ENCODE measurements around the gene GLI3. TPM values are rescaled to one million over a fixed set of nuclear protein-coding genes. Genes with fewer than 3 reads are reported as not detected.

GLI3 gene
- total and polyA plus RNA-seq, 2 donors from 2014 or later = 0.92 to 11.1 TPM

DNA sequence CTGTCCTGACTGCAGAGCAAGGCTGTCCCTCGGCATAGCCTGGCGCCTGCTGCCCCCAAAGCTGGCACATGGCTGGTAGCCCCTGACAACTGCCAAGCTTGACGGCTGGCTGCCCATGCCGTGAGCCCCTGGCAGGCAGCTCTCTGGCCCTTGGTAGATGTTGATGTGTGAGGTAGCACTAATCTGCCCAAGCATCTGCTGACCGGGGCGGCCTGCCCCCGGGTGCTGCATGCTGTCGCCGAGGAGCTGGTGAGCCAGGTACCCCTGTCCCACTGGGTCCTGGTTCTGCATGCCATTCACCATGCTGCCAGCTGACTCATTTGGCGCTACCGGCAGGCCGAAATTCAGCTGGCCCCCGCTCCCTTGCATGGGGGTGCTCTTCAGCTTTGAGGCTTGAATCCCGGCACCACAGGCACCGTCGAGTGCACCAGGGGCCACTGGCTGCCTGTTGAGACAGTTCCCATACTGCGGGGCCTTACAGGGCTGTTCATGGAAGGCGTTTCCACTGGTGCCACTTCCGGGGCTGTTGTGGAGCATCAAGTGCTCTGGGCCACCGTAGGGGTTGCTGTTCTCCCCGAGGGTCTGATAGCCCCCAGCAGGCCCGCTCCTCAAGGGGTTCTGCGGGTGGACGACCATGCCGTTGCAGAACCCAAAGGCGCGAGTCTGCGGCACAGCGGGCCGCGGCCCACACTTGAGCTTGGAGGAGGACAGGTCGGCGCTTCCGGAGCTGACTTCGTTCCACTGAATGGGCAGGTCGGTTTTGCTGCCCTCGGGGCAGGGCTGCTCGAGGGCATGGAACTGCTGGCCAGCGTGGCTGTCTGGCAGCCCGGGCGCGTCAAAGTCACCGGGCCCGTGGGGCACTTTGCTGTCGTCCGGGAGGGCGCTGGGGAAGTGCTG, 271.9 kb downstream of the GLI3 start:
- Histone ChIP-seq H3K9ac (ENCODE audit: low read length in 3 of 3) (no peak overlapping the region), H3K9me3 (ENCODE audit: control insufficient read depth in 2 of 3, insufficient read depth in 1 of 3, low read length in 3 of 3) (no peaks in the 10 kb centered on the region), H3K27ac (ENCODE audit: low read depth in 2 of 2, low read length in 2 of 2) (no peak overlapping the region), H3K4me3 (ENCODE audit: low read length in 3 of 3) (no peak overlapping the region), H3K36me3 (ENCODE audit: control insufficient read depth in 2 of 3, insufficient read depth in 3 of 3, low read length in 3 of 3) (peaks cover 0 to 11% (median 2%) of the 10 kb centered on the region in 3 donors), H3K4me1 (ENCODE audit: control insufficient read depth in 2 of 3, insufficient read depth in 2 of 3, low read depth in 1 of 3, low read length in 3 of 3) (no peaks in the 10 kb centered on the region), H3K27me3 (ENCODE audit: control insufficient read depth, insufficient read depth, low read length) (no peaks in the 10 kb centered on the region)
- TF ChIP-seq, protein P1, sequence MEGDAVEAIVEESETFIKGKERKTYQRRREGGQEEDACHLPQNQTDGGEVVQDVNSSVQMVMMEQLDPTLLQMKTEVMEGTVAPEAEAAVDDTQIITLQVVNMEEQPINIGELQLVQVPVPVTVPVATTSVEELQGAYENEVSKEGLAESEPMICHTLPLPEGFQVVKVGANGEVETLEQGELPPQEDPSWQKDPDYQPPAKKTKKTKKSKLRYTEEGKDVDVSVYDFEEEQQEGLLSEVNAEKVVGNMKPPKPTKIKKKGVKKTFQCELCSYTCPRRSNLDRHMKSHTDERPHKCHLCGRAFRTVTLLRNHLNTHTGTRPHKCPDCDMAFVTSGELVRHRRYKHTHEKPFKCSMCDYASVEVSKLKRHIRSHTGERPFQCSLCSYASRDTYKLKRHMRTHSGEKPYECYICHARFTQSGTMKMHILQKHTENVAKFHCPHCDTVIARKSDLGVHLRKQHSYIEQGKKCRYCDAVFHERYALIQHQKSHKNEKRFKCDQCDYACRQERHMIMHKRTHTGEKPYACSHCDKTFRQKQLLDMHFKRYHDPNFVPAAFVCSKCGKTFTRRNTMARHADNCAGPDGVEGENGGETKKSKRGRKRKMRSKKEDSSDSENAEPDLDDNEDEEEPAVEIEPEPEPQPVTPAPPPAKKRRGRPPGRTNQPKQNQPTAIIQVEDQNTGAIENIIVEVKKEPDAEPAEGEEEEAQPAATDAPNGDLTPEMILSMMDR (IDR thresholded peaks at IDR 0.05; ENCODE audit: borderline replicate concordance, extremely low read depth, insufficient read depth) = no peak
- FAIRE-seq = no peak
- no peak for DNase-seq
- intact Hi-C loops (cut with DNase I) = no loop called here

DNA sequence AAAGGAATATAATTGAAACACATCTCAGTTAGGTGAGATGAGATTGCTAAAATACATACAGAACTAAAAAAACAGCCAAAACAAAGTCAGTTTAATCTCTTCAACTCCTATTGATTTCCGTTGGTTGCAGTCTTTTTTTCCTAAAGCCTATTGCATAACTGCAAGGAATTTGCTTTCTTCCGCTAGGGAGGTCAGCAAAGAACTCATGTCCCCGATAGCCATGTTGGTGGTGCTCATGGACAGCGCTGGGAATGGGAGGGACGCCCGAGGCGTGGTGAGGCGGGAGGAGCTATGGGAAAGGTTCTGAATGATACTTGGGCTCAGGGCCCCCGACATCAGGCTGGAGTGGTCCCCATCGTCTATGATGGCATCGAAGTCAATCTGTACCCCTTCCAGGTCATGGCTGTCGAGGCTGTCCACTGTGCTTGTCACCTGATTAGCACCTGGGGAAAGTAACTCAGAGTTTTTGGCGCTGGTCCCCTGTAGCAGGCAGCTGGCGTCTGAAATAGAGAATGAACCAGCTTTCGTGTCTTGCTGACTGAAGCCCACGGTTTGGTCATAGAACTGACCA, 272.7 kb downstream of the GLI3 start:
- Histone ChIP-seq H3K9me3 (ENCODE audit: control insufficient read depth in 2 of 3, insufficient read depth in 1 of 3, low read length in 3 of 3) (no peaks in the 10 kb centered on the region), H3K9ac (ENCODE audit: low read length in 3 of 3) (no peak overlapping the region), H3K36me3 (ENCODE audit: control insufficient read depth in 2 of 3, insufficient read depth in 3 of 3, low read length in 3 of 3) (peaks cover 0 to 11% (median 2%) of the 10 kb centered on the region in 3 donors), H3K27ac (ENCODE audit: low read depth in 2 of 2, low read length in 2 of 2) (no peak overlapping the region), H3K4me1 (ENCODE audit: control insufficient read depth in 2 of 3, insufficient read depth in 2 of 3, low read depth in 1 of 3, low read length in 3 of 3) (no peaks in the 10 kb centered on the region), H3K27me3 (ENCODE audit: control insufficient read depth, insufficient read depth, low read length) (no peaks in the 10 kb centered on the region), H3K4me3 (ENCODE audit: low read length in 3 of 3) (no peak overlapping the region)
- no peak for DNase-seq
- intact Hi-C loops (cut with DNase I) = no loop called here
- TF ChIP-seq, protein P1 (IDR thresholded peaks at IDR 0.05; ENCODE audit: borderline replicate concordance, extremely low read depth, insufficient read depth) = no peak
- no peak for FAIRE-seq

DNA sequence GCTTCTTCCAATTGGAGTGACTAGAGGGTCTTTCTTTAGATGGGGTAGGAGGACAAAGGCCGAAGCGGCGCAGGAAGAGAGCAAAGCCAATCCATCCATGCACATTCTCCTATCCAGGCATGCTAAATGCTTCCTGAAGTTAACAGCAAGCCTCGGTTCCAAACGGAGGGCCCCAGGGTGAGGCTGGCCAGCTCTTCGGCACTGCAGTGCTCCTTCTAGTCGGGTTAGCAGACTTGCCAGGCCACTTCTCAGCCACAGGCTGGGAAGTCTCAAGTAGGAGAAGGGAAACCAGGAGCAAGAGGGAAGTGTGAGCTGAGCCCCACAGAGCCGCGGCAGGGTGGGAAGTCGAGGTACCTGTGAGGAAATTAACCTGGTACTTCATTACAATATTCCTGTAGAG, 280.3 kb downstream of the GLI3 start:
- TF ChIP-seq, protein P1 (IDR thresholded peaks at IDR 0.05; ENCODE audit: borderline replicate concordance, extremely low read depth, insufficient read depth) = no peak
- Histone ChIP-seq H3K4me1 (ENCODE audit: control insufficient read depth in 2 of 3, insufficient read depth in 2 of 3, low read depth in 1 of 3, low read length in 3 of 3) (peaks cover 5 to 22% (median 15%) of the 10 kb centered on the region in 3 donors), H3K9ac (ENCODE audit: low read length in 3 of 3) (no peak overlapping the region), H3K9me3 (ENCODE audit: control insufficient read depth in 2 of 3, insufficient read depth in 1 of 3, low read length in 3 of 3) (no peaks in the 10 kb centered on the region), H3K27ac (ENCODE audit: low read depth in 2 of 2, low read length in 2 of 2) (no peak overlapping the region), H3K27me3 (ENCODE audit: control insufficient read depth, insufficient read depth, low read length) (no peaks in the 10 kb centered on the region), H3K4me3 (ENCODE audit: low read length in 3 of 3) (no peak overlapping the region), H3K36me3 (ENCODE audit: control insufficient read depth in 2 of 3, insufficient read depth in 3 of 3, low read length in 3 of 3) (no peaks in the 10 kb centered on the region)
- no peak for FAIRE-seq
- intact Hi-C loops (cut with DNase I) = no loop called here
- no peak for DNase-seq

Data from kidney (tissue), 14 donors.